ENCODE results near the gene TTLL13.
"Not testable (repeated sequence)": the region's sequence is repeated elsewhere in the genome, so short reads cannot be mapped to it uniquely, and the experiment has no call there.

The TTLL13 gene

DNA sequence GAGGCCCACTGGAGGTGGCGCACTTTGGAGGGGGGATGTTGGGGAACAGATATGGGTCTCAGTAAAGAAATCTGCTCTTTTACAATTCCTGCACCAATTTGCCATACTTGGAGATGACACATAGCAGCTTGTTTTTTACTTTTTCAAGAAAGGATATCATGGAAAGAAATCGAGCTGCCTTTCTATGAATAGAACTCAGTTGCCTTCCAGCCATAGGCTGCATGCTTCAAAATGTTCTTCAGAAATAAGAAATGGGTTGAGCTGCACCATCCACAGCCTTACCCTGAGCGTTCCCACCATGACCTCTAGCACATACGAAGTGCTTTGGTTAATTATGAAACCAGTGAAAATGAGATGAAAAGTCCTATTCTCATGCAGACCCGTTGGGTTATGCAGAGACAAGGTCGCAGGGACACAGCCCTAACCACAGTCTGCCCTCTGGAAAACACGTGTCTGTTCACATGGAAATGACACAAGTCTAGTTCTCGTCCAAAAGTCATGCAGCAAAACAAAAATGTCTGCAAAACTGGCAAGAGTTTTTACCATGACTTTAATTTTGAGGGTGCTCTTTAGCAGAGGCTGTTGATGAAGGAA, 52.4 kb downstream of the TTLL13 start:
- in situ Hi-C loops (cut with MboI; ENCODE audit: low pct_unique_long_range_greater_than_20kb, low sequenced_read_pairs) = no loop called here

DNA sequence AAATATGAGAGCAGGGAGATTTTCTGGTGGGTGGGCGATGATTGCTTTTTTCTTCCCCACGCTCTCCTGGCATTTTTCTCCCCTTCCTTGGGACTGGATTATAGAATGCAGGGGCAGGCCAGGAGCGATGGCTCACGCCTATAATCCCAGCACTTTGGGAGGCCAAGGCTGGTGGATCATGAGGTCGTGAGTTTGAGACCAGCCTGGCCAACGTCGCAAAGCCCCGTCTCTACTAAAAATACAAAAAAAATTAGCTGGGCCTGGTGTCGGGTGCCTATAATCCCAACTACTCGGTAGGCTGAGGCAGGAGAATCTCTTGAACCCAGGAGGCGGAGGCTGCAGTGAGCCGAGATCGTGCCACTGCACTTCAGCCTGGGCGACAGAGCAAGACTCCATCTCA, 56.0 kb downstream of the TTLL13 start:
- in situ Hi-C loops (cut with MboI; ENCODE audit: low pct_unique_long_range_greater_than_20kb, low sequenced_read_pairs); DNase-seq: not testable (repeated sequence)

More for the DNA sequence above, 52.4 kb downstream of the TTLL13 start:
- no peak for DNase-seq

DNA sequence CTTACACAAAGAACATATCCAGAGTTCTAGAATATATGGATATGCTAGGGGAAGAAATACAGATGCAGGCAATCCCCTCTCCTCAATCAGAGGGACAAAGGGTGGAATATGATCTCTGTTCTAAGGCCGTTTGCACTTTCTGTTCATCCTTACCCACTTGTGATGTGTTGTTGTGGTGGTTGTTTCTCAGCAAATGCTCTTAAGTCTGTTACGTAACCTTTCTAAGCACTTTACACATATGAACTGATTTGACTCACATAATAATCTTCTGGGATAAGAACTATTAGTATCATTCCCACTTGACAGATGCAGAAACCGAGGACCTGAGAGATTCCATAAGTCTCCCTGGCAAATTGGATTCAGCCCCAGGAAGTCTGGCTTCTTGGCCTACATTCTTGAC, 56.6 kb downstream of the TTLL13 start:
- no peak for DNase-seq
- in situ Hi-C loops (cut with MboI; ENCODE audit: low pct_unique_long_range_greater_than_20kb, low sequenced_read_pairs) = no loop called here

DNA sequence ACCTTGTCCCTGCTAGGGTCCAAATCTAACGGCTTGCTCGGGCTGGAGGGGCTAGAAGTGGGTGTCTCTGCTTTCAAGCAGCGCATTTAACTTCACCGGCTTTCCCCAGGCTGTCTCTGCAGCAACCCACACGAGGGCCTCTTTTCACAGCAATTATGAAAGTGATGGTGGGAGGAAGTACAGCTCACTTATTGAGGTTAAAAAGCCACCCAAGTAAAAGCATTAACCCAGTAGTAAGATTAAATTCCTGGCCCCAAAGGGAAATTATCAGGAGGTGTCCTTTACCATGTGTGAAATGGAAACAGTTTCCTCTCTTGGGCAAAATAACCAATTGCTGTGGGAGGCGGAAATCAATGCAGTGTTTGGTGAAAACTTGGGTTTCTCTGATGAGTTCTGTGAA, 57.2 kb downstream of the TTLL13 start:
- DNase-seq = no peak
- in situ Hi-C loops (cut with MboI; ENCODE audit: low pct_unique_long_range_greater_than_20kb, low sequenced_read_pairs) = no loop called here

DNA sequence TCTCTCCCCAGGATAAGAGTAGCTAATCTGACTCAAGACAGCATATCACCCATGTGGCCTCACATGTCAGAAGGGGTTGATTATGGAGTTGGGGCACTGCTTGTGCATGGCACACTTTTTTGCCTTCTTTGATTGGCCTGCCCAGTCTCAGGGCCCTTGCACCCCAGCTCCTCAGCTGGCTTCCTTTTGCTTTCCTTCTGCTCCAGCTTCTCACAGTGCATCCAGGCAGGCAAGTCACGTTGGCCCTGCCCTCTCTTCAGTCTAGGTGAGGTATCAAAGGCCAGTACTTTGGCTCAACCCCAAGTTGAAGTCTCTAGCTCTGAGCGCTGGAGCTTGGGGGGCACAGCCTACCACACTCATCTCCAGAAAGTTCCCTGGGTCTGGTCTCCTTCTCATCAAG, 58.3 kb downstream of the TTLL13 start:
- in situ Hi-C loops (cut with MboI; ENCODE audit: low pct_unique_long_range_greater_than_20kb, low sequenced_read_pairs) = no loop called here
- DNase-seq = no peak

DNA sequence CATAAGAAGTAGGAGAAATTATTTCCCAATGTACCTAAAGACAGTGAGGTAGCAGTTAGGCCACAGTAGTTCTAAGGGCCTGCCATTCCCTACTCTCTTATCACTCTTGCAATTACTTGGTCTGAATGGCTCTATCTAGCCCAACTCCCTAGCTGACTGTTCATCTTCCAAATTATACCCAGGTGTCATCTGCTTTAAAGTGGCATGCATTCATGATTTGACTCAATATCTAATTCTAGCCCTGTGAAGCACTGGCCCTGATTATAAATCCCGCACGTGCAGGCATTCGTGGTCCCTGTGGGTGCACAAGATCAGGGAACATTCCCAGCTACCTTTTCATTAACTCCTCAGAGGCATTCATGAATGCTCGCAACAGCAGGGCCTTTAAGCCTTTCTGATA, 59.7 kb downstream of the TTLL13 start:
- DNase-seq = no peak
- in situ Hi-C loops (cut with MboI; ENCODE audit: low pct_unique_long_range_greater_than_20kb, low sequenced_read_pairs) = no loop called here

Measured in KBM-7 (cell line).